Activated CD4-positive, CD25-positive, alpha-beta regulatory T cell (primary cell): Measurements from ENCODE around the gene ZBTB7B.
"Not testable (repeated sequence)": the region's sequence is repeated elsewhere in the genome, so short reads cannot be mapped to it uniquely, and the experiment has no call there.

Source experiments
- DNase-seq, 4 experiments: peaks; one replicate each; lab custom pipeline; 2025; lab: John Stamatoyannopoulos, UW

The ZBTB7B gene

GRCh38 chr1:154968731-154969130, 33.9 kb upstream of the ZBTB7B start:
- no peak for DNase-seq

GRCh38 chr1:154969246-154969645, 33.4 kb upstream of the ZBTB7B start:
- no peak for DNase-seq

GRCh38 chr1:154969860-154970452, 32.6 kb upstream of the ZBTB7B start:
- no peak for DNase-seq

- no peak for DNase-seq
Observed at GRCh38 chr1:154970631-154971340, 31.8 kb upstream of the ZBTB7B start, which contains the start of gene SHC1. TSS of gene SHC1 (minus strand) at chr1:154970747. CDS start at chr1:154970526, 221 bp downstream.

- no peak for DNase-seq
Observed at GRCh38 chr1:154971341-154971998, 31.1 kb upstream of the ZBTB7B start.

GRCh38 chr1:154972213-154972516, 30.4 kb upstream of the ZBTB7B start:
- no peak for DNase-seq

GRCh38 chr1:154972517-154973343, 29.9 kb upstream of the ZBTB7B start:
- DNase-seq = no peak

GRCh38 chr1:154973344-154974101, 29.1 kb upstream of the ZBTB7B start:
- peak; percentile 69 to 87 (median 75) for DNase-seq

- DNase-seq = peak; percentile 74 to 88 (median 84)
Observed at GRCh38 chr1:154974102-154974807, 28.3 kb upstream of the ZBTB7B start, which contains the start of gene CKS1B. TSS of gene CKS1B (plus strand) at chr1:154974681. CDS start at chr1:154974746, 65 bp downstream.

- DNase-seq = peak; percentile 73 to 90 (median 86)
Observed at GRCh38 chr1:154974808-154975408, 27.7 kb upstream of the ZBTB7B start.

- peak in 3 of 4 experiments; percentile 16 to 47 (median 20) for DNase-seq
Observed at GRCh38 chr1:154975409-154976059, 27.1 kb upstream of the ZBTB7B start.

- not testable (repeated sequence) for DNase-seq
Observed at GRCh38 chr1:154977762-154978161, 24.8 kb upstream of the ZBTB7B start.

- no peak for DNase-seq
Observed at GRCh38 chr1:154978360-154978759, 24.2 kb upstream of the ZBTB7B start.

- DNase-seq = no peak
Observed at GRCh38 chr1:154982341-154982740, 20.3 kb upstream of the ZBTB7B start.

GRCh38 chr1:154982897-154983648, 19.5 kb upstream of the ZBTB7B start, which contains the start of gene FLAD1:
TSS of gene FLAD1 (plus strand) at chr1:154983344. CDS start at chr1:154983695, 351 bp downstream.
- peak; percentile 83 to 89 (median 85) for DNase-seq

GRCh38 chr1:154983776-154984466, 18.7 kb upstream of the ZBTB7B start:
- no peak for DNase-seq

GRCh38 chr1:154986736-154987135, 15.9 kb upstream of the ZBTB7B start:
- DNase-seq = not testable (repeated sequence)

- no peak for DNase-seq
Observed at GRCh38 chr1:154987326-154987725, 15.3 kb upstream of the ZBTB7B start.
